ENCODE data around the gene DNAJC13. TPM values are rescaled to one million over a fixed set of nuclear protein-coding genes. Genes with fewer than 3 reads are reported as not detected.

Gene DNAJC13
- total RNA-seq, 2 donors from 2014 or later, result 34.3 to 43.1 TPM

DNA sequence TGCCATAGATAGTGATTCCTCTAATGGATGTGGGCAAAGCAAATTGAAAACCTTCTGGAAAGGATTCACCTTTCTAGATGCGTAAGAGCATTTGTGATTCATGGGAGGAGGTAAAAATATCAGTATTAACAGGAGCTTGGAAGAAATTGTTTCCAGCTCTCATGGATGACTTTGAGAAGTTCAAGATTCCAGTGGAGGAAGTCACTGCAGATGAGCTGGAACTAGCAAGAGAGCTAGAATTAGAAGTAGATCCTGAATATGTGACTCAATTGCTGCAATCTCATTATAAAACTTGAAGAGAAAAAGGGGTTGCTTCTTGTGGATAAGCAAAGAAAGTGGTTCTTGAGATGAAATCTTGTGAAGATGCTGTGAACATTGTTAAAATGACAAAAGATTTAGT, 91.8 kb downstream of the DNAJC13 start:
- Mint-ChIP-seq H3K36me3 (peaks cover 8 to 17% of the 10 kb centered on the region in 2 donors), H3K27ac (peak overlapping the region in 1 of 2 donors; percentile 13), H3K9me3 (no peaks in the 10 kb centered on the region)
- ATAC-seq (no peak), DNase-seq (ENCODE audit: low spot score in 2 of 2) (no peak)

DNA sequence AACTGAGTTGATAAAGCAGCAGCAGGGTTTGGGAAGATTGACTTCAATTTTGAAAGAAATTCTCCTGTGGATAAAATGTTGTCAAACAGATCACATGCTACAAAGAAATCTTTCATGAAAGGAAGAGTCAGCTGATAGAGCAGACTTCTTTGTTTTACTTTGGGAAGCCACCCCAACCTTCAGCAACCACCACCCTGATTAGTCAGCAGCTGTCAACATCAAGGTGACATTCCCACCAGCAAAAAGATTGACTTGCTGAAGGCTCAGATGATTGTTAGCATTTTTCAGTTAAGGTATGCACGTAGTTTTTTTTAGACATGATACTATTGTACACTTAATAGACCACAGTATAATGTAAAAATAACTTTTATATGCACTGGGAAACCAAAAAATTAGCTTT, 92.2 kb downstream of the DNAJC13 start:
- DNase-seq (ENCODE audit: low spot score in 2 of 2), result no peak
- Mint-ChIP-seq H3K9me3 (no peaks in the 10 kb centered on the region), H3K36me3 (peaks cover 10 to 17% of the 10 kb centered on the region in 2 donors), H3K27ac (peak overlapping the region in 1 of 2 donors; percentile 13)
- ATAC-seq, result no peak

DNA sequence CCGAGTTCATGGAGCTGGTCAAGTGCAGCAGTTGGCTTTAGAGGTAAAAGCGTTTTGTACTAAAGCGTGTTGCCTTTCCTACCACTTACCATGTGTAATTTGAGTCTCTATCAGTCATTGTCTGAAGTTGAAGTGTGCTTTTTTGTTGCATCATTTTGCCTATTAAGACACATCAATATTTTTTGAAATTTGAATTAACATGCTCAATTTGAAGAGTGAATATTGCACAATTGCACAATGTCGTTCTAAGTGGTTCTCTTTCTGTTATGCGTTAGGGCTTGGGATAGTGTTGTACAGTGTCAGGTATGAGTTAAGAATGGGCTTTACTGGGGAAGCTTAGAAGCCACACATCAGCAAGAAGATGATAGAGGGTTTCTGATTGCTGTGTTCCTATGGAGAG, 95.8 kb downstream of the DNAJC13 start:
- DNase-seq (ENCODE audit: low spot score in 2 of 2) (no peak), ATAC-seq (no peak)
- Mint-ChIP-seq H3K36me3 (peaks cover under 1 to 19% of the 10 kb centered on the region in 2 donors), H3K9me3 (no peaks in the 10 kb centered on the region), H3K27ac (no peak overlapping the region)

DNA sequence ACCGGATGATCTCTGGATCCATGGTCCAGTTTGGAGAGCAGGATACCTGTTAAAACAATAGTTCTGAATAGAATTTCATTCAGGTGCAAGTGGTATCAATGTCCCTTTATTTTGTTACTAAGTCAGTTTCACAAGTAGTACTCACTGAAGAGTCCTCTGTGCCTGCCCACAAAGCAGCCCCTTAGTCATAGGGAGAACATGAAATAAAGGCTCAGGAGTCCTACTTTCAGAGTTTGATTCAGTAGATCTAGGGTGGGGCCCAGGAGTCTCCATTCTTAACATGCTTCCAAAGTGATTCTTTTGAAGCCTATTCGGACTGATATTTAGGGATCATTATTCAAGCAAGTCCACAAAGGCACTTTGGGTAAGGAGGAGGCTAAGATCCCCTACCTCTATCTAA, 100.0 kb downstream of the DNAJC13 start:
- Mint-ChIP-seq H3K27ac (peak overlapping the region in 1 of 2 donors; percentile 26), H3K36me3 (peaks cover 0 to 30% of the 10 kb centered on the region in 2 donors), H3K9me3 (no peaks in the 10 kb centered on the region)
- DNase-seq (ENCODE audit: low spot score in 2 of 2) (no peak), ATAC-seq (peak; percentile 75 to 93)

DNA sequence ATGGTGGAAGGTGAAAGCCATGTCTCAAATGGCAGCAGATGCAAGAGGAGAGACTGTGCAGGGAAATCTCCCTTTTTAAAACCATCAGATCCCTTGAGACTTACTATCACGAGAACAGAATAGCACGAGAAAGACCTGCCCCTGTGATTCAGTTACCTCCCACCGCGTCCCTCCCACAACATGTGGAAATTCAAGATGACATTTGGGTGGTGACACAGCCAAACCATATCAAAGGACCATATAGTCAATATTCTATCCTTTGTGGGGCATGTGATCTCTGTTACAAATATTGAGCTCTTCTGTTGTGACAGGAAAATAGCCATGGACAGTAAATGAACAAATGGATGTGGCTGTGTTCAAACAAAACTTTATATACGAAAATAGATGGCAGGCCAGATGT, 102.6 kb downstream of the DNAJC13 start:
- Mint-ChIP-seq H3K27ac (peak overlapping the region in 1 of 2 donors; percentile 63), H3K9me3 (no peaks in the 10 kb centered on the region), H3K36me3 (peaks cover 0 to 32% of the 10 kb centered on the region in 2 donors)
- ATAC-seq, result peak; percentile 39 to 74
- DNase-seq (ENCODE audit: low spot score in 2 of 2), result no peak

DNA sequence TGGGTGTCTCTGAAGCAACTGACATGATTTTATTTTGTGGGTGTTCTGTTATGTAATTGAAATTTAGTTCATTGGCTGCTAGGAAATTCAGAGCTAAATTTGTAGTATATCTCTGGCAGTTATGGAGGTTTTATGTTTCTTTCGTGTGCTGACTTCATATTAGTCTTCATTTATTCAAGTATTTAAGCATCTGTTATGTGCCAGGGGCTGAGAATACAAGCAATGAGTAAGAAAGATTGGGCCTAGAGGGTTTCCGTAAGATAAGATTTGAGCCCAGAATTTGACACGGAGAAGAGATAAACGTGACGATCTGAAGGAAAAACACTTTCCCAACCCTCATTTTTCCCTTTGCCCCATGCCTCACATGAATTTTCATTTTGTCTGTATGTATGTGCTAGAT, 104.6 kb downstream of the DNAJC13 start:
- ATAC-seq, result no peak

DNA sequence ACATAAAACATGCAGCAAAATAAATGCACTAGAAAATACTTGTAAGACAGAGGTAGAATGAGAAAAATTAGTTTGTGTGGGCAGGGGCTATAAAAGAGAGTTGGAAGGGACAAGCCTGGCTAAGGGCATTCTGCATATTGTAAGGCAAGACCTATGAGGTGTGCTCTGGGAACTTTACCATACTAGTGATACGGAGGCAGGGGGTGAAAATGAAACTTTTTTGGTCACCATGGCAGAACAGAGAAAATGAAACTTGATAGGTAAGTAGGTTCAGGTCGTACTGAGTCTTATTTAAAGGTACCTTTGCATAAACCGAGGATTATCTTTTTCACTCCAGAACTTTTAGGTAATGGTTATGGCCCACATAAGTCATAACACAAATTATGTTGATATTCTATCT, 105.1 kb downstream of the DNAJC13 start:
- H3K27ac Mint-ChIP-seq, result no peak overlapping the region
- ATAC-seq, result peak; percentile 83 to 85
- peaks cover 0 to 27% of the 10 kb centered on the region in 2 donors for H3K36me3 Mint-ChIP-seq
- no peaks in the 10 kb centered on the region for H3K9me3 Mint-ChIP-seq
- DNase-seq (ENCODE audit: low spot score in 2 of 2), result no peak

More for the DNA sequence above, 104.6 kb downstream of the DNAJC13 start:
- no peak for DNase-seq (ENCODE audit: low spot score in 2 of 2)
- Mint-ChIP-seq H3K36me3 (peaks cover 0 to 31% of the 10 kb centered on the region in 2 donors), H3K27ac (peak overlapping the region in 1 of 2 donors; percentile 18), H3K9me3 (no peaks in the 10 kb centered on the region)

DNA sequence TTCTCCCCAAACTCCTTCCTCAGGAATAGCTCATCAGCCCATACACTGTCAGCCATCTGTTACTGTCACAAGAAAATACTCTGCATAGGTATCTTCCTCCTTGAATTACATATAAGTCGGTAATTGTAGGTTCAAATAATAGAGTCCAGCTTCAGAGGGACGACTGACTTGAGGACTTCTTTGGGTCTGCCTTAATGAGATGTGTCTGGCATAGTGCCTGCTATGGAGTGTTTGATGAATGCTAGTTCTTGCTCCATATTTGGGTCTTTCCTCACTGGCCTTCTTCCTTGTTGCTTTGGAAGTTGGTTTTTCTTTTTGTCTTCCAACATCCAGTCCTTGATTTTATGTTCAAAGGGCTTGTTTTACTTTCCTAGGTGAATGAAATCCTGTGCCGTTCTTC, 113.3 kb downstream of the DNAJC13 start:
- peaks cover 7 to 13% of the 10 kb centered on the region in 2 donors for H3K36me3 Mint-ChIP-seq
- H3K27ac Mint-ChIP-seq, result peak overlapping the region in 1 of 2 donors; percentile 51
- H3K9me3 Mint-ChIP-seq, result no peaks in the 10 kb centered on the region
- ATAC-seq (no peak), DNase-seq (ENCODE audit: low spot score in 2 of 2) (no peak)

DNA sequence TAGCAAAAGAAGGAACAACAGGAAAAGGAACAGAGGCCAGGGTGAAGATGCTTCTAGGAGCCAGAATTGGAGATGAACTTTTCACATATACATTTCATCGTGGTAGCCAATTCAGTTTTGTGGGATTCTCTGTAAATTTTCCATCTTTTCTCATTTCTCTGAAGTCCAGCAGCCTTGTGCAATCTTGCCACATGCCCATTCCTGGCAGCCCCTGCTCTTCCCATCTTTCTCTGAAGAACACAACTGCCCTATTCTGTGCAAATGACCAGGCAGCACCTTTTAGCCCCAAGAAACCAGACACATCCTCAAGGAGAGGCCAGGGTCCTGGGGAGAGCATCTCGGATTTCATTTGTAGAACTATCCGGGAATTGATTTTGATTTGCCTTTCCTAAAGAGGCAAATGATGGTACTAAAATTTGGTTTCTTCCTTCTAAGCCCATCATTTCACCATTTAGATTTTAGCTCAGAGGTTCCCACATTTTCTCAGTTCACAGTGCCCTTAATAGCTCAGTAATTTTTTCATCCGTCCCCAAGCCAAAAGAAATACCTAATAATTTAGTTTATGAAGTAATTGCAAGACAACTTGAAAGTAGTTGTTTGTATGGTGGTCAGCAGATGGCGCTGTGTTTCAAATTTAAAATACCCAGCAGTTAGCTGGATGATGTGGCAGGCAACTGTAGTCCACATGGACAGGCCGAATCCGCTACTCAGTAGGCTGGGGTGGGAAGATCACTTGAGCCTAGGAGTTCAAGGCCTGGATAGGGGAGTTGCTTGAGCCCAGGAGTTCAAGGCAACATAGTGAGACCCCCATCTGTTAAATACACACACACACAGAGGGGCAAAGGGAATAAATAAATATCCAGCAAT, 118.5 kb downstream of the DNAJC13 start:
- Mint-ChIP-seq H3K9me3 (no peaks in the 10 kb centered on the region), H3K36me3 (no peaks in the 10 kb centered on the region), H3K27ac (peak overlapping the region; percentile 73 to 78)
- peak; percentile 39 to 52 for ATAC-seq
- peak in 1 of 2 donors; percentile 40 for DNase-seq (ENCODE audit: low spot score in 2 of 2)

DNA sequence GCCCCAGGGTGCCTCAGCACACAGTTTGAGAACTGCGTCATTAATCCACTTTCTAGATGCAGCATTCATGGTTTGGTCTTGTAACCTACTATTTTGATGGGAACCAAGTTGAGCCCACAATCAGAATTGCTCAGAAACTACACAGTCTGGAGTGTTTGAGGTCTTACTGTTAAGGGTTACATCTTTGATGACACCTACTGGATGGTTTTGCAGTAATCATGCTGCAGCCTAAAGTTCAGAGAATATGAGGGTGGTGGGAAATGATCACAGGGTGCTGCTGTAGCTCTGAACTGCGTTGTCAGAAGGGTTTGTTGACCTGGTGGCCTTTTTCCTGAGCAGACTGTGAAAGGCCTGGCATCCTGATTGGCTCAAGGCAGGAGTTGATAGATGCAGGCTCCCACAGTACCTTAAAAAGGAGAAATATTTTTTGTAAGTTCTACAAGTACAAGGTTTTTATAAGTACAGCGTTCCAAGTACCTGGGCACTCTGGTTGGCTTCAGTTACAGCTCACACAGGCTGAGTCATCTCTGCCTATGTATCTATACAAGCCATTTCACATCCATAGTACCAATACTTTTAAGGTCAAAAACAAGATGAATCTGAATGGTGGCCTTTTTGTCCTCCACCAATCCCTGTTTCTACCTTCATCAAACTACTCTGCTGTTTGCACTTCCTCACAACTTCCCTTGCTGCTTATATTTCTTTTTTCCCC, 119.3 kb downstream of the DNAJC13 start:
- Mint-ChIP-seq H3K27ac (peak overlapping the region in 1 of 2 donors; percentile 78), H3K36me3 (no peaks in the 10 kb centered on the region)
- no peak for DNase-seq (ENCODE audit: low spot score in 2 of 2)

DNA sequence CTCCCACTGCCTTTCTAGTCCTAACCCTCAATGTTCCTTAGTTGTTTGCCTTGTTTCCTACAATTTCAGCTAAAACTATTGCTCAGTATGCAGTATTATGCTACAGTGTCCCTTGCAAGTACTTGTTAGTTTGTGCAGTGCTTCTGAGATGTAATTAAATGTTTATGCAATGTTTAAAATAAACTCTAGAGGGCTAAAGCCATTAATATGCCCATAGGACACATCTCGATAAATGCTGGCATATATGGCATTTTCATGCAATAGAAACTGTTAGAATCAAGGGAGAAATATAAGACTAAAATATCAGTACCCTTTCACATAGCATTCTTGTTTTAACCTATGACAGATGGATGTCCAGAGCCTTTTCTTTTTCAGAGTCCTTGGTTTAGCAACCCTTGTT, 120.0 kb downstream of the DNAJC13 start:
- peaks cover 7% of the 10 kb centered on the region in 2 donors for H3K36me3 Mint-ChIP-seq
- no peak for ATAC-seq
- peak overlapping the region in 1 of 2 donors; percentile 78 for H3K27ac Mint-ChIP-seq
- H3K9me3 Mint-ChIP-seq, result no peaks in the 10 kb centered on the region
- no peak for DNase-seq (ENCODE audit: low spot score in 2 of 2)

More for the DNA sequence above, 119.3 kb downstream of the DNAJC13 start:
- no peaks in the 10 kb centered on the region for H3K9me3 Mint-ChIP-seq
- ATAC-seq, result peak; percentile 88 to 91

DNA sequence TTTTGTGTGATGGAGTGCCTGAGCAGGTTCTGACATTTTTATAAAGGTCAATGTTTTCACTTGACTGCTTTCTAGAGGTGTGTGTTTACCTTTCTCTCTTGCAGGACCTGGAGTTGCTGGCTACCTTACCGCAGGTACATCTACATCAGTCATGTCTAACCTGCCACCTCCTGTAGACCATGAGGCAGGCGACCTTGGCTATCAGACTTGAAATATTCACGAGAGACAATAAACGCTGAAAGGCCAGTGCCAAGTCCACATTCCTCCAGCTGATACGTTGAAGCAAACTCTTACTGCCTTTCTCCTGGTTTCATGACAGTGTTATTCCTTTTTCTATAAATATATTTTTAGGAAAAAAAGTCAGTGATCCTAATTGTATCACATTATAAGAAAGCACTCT, 120.8 kb downstream of the DNAJC13 start:
- peaks cover 9 to 10% of the 10 kb centered on the region in 2 donors for H3K36me3 Mint-ChIP-seq
- ATAC-seq, result no peak

DNA sequence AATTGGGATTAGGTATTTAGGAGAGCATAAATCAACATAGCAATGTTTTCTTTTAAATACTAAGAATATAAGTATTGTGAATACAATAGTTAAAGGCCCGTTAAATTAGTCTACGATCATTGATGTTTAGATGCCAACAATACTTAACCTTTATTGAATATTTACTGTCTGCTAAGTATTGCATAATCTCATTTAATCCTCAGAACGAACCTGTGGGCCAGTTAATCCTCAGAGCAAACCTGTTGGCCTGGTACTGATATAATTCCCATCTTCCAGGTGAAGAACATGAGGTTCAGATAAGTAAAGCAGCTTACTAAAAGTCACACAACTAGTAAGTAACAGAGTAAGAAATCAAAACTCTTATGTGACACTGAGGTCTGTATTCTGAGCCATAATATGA, 122.4 kb downstream of the DNAJC13 start:
- no peak for DNase-seq (ENCODE audit: low spot score in 2 of 2)
- Mint-ChIP-seq H3K9me3 (no peaks in the 10 kb centered on the region), H3K36me3 (peaks cover 13 to 25% of the 10 kb centered on the region in 2 donors), H3K27ac (no peak overlapping the region)
- ATAC-seq, result no peak

More for the DNA sequence above, 120.8 kb downstream of the DNAJC13 start:
- DNase-seq (ENCODE audit: low spot score in 2 of 2), result no peak
- no peak overlapping the region for H3K27ac Mint-ChIP-seq
- H3K9me3 Mint-ChIP-seq, result no peaks in the 10 kb centered on the region

DNA sequence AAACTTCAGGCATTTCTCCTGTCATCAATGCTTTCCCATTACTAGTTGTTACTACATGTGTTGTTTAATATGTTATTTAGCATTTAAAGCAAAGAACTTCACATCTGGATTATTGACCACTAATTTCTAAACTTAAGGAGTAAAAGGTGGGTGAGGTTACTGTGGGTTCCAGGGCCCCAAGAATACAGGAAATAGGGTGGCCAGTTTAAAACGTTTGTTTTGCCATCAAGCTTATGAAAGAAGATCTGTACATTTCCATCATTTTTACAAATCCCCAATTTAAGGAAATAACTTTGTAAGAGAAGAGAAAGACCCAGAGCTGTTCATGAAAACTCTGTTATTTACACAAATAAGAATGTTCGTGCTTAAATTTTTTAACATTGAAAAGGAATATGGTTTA, 125.3 kb downstream of the DNAJC13 start:
- DNase-seq (ENCODE audit: low spot score in 2 of 2), result no peak
- H3K27ac Mint-ChIP-seq, result peak overlapping the region; percentile 66 to 93
- peaks cover 13 to 26% of the 10 kb centered on the region in 2 donors for H3K36me3 Mint-ChIP-seq
- ATAC-seq, result peak in 1 of 2 donors; percentile 12
- H3K9me3 Mint-ChIP-seq, result peaks cover 0 to 4% of the 10 kb centered on the region in 2 donors

DNA sequence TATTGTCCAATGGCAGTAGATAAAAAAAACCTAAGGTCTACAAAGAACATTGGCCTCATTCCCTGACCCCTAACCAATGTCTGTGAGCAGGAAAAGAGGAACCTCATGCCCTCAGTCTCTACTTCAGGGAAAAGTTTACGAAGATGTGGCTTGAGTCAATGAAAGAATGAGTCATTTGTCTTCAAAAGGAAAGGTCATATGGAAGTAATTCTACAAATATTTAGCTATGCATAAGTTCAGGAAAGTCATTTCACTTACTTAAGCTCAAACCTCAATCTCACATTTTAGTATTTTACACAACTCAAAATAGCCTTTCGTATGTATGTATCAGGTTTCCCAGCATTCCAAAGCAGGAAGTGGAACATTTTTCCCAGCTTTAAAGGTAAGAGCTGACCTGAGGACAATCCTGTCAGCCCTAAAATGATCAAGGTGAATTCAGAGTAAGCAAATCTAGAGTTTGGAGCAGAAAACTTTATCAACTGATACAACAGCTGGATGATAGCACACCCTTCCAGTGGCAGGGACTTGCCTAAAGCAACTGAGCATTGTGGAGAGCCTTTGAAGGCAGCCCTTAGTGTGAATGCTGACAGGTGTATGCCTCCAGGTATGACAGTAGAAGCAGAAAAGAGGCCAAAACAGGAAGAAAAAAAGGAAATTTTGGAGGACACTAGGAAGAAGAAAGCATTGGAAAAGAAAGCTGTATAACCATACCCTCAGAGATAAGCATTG, 125.9 kb downstream of the DNAJC13 start:
- Mint-ChIP-seq H3K9me3 (peaks cover 2 to 4% of the 10 kb centered on the region in 2 donors), H3K27ac (peak overlapping the region; percentile 87 to 93), H3K36me3 (peaks cover 15 to 28% of the 10 kb centered on the region in 2 donors)
- DNase-seq (ENCODE audit: low spot score in 2 of 2) (no peak), ATAC-seq (peak; percentile 75 to 88)

DNA sequence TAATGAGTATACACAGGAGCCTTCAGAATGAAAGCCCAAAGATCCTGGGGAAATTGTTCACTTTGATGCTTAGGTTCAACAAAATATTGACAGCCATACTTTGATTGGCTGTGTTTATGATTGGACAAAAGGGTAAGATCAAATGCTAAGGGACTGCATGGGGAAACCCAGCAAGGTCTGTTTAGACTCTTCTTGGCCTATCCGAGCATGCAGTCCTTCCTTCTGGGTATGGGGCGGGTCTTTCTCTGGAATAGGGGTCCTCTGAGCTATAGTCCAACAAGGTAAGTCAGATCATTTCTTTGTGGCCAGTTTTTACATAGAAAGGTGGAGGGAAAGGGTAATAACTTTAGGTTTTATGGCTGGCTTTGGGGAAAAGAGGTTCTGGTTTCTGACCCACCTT, 126.8 kb downstream of the DNAJC13 start:
- H3K9me3 Mint-ChIP-seq, result peaks cover 3 to 4% of the 10 kb centered on the region in 2 donors
- peaks cover 16 to 30% of the 10 kb centered on the region in 2 donors for H3K36me3 Mint-ChIP-seq
- DNase-seq (ENCODE audit: low spot score in 2 of 2) (no peak), ATAC-seq (peak in 1 of 2 donors; percentile 38)
- H3K27ac Mint-ChIP-seq, result peak overlapping the region; percentile 76 to 93

All from activated naive CD4-positive, alpha-beta T cell treated with anti-CD3 and anti-CD28 coated beads, Interleukin-2, amount 50 U/mL, for 72 hours (primary cell).